HK-2 (cell line): ENCODE measurements around the gene SORCS2.
A peak's percentile ranks its signal among the peaks of the same experiment; 100 is the strongest.

Experiments
- DNase-seq: peaks from one replicate; pipeline ENCODE4 v3.0.0-alpha.2; 2018; ENCODE audit not compliant: unreplicated experiment

The SORCS2 gene

GRCh38 chr4:7325541-7325940 lies 133.2 kb downstream of the SORCS2 start:
- no peak for DNase-seq

- DNase-seq, result no peak
Measured at GRCh38 chr4:7326306-7326692, 134.0 kb downstream of the SORCS2 start.

DNA sequence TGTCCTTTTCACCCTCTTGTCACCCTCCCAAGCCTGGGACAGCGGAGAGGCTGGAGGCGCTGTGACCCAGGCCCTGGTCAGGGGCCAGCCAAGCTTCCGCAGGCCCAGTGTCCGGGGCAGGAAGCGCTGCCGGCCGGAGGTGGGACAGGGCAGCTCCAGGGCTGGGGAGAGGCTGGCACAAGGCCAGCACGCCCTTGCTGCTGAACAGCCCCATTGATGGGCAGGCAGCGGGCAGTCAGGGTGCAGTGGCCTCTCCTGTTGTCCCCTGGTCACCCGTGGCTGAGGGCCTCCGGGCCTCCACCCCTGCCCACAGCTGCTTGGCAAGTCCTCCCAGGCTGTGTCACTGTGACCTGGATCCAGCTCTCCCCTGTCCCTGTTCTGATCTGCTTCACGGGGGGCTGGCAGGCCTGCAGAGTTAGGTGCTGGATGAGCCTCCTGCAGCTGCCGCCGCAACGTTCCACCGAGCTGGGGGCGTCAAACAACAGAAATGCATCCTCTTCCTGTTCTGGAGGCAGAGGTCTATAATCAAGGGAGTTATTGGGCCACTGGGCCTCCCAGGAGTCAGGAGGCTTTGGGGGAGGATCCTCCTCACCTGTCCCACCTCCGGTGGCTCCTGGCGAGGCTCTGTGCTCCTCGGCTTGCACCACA lies 134.5 kb downstream of the SORCS2 start:
- no peak for DNase-seq

- DNase-seq, result no peak
Measured at GRCh38 chr4:7327341-7327885, 135.1 kb downstream of the SORCS2 start.

DNA sequence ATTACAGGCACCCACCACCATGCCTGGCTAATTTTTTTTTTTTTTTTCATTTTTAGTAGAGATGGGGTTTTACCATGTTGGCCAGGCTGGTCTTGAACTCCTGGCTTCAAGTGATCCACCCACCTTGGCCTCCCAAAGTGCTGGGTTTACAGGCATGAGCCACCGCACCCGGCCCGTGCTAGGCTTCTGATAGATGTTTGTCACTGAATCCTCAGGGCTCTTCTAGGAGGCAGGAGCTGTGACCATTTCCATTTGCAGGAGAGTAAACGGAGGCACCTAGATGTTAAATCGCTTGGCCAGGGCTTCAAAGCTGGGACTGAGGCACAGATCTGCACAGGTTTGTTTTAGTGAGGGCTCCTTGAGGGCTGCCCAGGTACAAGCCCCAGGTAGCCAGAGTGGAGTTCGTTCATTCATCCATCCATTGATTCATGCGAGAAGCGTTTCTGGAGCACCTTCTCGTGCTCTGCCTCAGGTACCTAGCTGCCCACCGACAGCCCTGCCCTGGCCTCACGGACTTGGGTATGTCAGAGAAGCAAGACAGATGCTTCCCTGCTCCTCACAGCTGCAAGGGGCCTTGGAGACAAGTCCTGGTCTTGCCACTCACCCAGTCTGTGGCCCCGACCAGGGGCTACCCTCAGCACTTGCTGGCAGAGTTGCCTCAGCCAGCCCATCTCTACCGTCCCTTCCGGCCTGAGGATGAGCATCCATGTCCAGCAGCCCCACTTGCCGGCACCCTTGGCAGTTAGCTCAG lies 136.0 kb downstream of the SORCS2 start:
- DNase-seq, result no peak

- peak; percentile 38 for DNase-seq
Measured at GRCh38 chr4:7328913-7329638, 136.7 kb downstream of the SORCS2 start.

GRCh38 chr4:7330031-7330596 lies 137.8 kb downstream of the SORCS2 start:
- no peak for DNase-seq

GRCh38 chr4:7330811-7331681 lies 138.7 kb downstream of the SORCS2 start:
- DNase-seq, result no peak

- DNase-seq, result no peak
Measured at GRCh38 chr4:7331682-7332000, 139.3 kb downstream of the SORCS2 start.

GRCh38 chr4:7332216-7333023 lies 140.1 kb downstream of the SORCS2 start:
- DNase-seq, result no peak

DNA sequence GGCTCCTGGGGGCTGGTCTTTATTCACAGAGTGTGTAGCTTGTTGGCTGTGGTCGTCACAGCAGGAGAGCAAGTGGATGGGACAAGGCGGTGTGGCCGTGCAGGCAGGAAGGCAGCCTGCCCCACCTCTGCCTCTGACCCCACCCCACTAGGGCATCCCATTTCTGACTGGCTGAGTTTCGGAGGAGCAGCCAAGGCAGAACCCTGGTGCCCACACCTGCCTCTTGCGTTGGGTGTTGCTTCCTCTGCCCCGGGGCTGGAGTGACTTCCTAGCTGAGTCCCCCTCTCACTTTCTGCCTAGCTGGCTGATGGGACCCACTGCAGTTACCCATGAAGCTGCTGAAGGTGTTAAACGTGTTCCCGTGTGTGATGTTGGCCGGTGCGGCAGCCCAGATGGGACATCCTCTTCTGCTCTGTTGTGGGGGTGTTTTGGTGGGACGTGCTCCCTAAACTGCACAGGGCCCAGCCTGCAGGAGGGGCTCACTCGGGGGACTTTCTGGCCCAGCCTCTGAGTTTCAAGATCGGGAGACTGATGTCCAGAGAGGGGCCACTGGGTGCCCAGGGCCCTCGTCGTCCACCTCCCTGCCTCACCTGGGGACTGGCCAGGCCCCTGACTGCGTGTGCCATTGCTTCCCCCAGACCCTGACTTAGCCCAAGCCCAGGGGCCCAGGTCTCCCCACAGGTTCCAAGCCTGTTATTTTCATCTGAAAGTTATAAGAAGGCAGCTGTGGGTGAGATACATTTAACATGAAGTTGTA lies 140.9 kb downstream of the SORCS2 start:
- DNase-seq, result no peak

DNA sequence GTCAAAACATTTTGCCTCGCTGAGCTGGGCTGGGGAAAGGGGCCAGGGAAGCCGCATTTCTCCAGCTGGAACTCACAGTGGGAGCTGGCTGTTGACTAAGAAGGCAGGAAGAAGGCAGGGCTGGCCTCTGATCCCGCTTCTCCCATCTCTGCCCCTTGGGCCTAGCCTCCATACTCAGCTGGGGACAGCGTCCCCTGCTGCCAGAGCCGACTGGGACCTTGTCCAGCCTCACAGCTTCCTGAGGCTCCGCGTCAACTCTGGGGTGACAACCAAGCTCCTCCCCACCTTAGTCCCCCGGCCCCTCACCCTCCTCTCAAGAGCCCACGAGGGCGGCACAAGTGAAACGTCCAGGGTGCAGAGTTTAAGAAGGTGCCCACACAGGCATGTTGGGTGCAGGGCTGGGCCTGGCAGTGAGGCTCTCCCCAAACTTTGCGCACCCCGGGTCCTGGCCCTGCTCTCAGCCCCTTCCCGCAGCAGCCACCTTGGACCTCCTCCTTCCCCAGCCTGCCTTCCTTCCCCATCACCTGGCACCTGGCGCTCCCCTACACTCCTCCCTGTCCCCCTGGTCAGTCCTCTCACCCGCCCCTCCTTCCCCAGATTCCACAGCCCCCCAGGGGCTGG lies 141.6 kb downstream of the SORCS2 start:
- DNase-seq, result no peak

DNA sequence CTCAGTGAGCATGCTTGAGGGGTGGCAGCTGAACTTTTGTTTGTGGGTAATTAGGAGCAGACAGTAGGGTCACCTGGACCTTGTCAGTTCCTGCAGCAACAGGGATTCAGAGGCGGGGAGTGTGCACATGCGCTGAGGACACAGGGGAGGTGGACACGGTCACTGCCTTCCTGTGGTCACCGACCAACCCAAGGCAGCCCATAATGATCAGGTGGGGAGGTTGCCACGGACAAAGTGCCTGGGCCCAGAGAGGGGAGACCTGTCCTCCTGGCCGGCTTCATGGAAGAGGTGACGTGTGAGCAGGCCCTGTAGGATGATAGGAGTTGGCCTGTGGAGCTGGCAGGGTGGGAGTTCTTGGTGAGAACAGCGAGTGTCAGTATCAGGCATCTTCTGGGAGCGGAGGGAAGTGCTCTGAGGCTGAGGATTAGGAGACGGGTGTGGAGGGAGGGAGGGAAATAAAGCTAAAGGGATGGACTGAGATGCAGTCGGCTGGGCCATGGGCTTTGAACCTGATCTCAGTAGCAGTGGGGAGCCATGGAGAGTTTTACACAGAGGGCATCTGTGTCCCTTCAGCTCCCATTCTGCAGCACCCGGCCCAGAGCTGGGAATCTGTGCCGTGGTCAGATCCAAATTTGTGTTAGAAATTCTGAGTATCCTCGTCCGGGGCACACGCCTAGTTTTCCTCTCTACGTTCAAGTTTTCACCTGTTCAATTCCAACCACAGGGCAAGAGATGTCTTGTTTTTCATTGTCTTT lies 142.4 kb downstream of the SORCS2 start:
- DNase-seq, result no peak

DNA sequence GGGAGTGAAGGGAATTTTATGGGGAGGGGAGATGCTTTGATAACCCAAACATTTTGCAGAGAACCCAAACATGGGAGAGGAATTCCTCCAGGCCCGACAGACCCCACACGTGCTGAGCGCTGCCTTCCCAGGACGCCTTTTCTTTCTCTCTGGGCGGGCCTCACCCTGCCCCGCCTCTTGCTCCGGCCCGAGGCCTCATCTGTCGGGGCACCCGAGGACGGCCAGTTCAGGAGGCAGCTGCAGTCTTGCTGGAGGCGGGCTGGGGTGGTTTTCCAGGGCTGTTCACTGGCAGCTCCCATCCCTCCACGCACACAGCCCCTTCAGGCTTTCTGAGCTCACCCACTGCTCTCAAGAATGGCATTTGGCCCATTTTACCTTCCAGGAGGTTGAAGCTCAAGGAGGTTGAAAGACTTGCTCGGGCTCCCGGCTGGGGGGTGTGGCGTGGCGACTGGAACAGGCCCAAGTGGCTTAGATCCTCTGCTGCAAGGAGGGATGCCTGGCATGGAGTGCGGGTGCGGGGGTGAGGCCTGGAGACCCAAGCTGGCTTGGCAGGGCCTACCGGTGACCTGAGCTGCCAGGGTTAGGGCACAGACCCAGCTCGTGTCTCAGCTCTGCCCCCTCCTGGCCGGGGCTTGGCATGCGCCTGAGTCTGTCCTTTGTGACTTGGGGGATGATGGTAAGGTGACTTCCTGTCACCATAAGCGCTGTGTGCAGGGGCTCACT lies 143.2 kb downstream of the SORCS2 start:
- peak; percentile 59 for DNase-seq

DNA sequence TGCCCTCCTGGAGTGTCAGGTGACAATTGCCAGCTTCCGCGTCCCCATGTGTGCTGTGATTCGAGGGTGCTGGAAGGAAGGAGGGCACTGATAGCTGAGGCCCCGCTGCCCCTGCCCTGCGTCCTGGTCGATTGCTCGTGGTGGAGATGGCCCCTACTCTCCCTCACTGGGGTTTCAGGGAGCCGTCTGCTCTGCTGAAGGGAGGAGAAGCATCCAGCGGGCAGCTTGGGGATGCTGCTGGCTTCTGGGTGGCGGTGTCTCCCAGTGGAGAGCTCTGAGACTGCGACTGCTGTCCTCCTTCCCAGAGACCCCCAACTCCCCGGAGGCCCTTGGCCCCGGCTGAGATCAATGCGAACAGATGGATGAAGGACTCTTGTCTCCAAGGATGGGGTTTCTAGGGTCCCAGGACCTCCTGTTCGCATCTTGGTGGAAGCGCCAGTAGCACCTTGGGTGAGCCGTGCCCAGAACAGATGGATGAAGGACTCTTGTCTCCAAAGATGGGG lies 143.8 kb downstream of the SORCS2 start:
- no peak for DNase-seq

DNA sequence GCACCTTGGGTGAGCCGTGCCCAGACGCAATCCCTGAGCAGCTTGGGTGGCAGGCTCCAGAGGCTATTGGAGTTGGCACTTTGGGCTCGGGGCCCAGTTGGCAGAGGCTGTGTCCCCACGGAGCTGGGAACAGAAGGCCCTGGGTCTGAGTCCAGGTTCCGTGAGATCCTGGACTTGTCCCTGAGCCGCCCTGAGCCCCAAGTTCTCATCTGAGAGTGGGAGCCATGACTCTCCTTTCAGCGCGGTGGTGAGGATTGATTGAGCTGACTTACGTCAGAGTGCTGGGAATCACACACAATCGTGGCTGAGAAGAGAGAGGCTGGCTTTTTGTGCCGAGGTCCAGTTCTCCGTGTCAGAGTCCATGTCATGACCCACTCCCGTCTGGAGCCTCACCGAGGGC lies 144.4 kb downstream of the SORCS2 start:
- no peak for DNase-seq

DNA sequence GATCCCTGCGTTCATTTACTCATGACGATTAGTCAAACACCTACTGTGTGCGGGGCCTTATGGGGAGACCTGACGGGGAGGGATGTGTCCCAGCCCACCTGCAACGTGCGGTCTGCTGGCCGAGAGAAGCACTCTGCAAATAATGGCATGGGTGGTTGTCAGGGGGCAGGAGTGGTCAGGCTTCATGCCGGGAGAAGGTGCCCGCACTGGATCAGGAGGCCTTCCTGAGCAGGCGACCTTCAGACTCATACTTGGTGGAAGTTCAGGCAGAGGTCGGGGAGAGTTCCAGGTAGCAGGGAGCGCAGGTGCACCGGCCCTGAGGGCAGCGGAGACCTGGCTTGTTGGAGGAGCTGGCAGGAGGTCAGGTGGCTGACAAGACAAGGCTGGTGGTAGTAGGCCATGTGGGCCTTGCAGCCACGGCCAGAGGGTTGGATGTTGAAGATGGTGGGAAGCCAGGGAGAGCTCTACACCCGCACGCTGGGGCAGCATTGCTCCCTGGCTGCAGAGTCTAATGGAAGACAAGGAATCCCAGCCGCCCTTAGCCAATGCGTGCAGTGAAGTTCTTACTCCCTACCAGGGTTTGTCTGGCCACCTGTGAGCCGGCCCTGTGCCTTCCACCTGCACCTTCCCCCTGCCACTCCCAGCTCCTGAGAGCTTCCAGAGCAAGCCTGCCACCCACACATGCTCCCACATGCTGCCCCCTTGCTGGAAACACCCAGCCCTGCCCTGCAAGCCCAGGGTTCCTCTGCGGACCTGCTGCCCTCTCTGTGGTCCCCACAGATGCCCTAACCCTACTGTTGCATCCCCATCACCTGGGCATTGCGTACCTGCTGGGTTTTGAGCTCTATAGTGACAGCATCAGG lies 145.1 kb downstream of the SORCS2 start:
- no peak for DNase-seq
